MM.1S (cell line): Measurements from ENCODE around the gene PPL.

ENCODE experiments used
- DNase-seq: peaks from one replicate; pipeline ENCODE4 v3.0.0-alpha.2; 2015
- H2AFZ ChIP-seq: fragments of 300-600 bp; sonication (generic); 2 replicates; pipeline ENCODE4 v1.6.0; 2016; ENCODE audit warnings: antibody characterized with exemption, low read length
- H3F3A ChIP-seq: fragments of 300-600 bp; sonication (generic); 2 replicates; pipeline ENCODE4 v1.6.1; 2016; ENCODE audit warnings: mild to moderate bottlenecking, antibody characterized with exemption, low read length, moderate library complexity, mixed read lengths; ENCODE audit not compliant: insufficient read depth
- H3K27ac ChIP-seq: fragments of 300-600 bp; sonication (generic); 2 replicates; pipeline ENCODE4 v1.5.1; 2016; ENCODE audit warnings: mild to moderate bottlenecking, low read length
- H3K27me3 ChIP-seq: fragments of 300-600 bp; sonication (generic); replicated peaks from 2 replicates; pipeline ENCODE4 v1.6.0; 2016; ENCODE audit warnings: low read length; ENCODE audit not compliant: insufficient read depth
- H3K36me3 ChIP-seq: fragments of 300-600 bp; sonication (generic); replicated peaks from 2 replicates; pipeline ENCODE4 v1.6.1; 2016; ENCODE audit warnings: mild to moderate bottlenecking, low read length, mixed read lengths; ENCODE audit not compliant: insufficient read depth
- H3K4me1 ChIP-seq: fragments of 300-600 bp; sonication (generic); 2 replicates; pipeline ENCODE4 v1.6.1; 2016; ENCODE audit warnings: low read length, mixed read lengths
- H3K4me2 ChIP-seq: fragments of 300-600 bp; sonication (generic); 2 replicates; pipeline ENCODE4 v1.6.0; 2016; ENCODE audit warnings: low read depth, low read length
- H3K4me3 ChIP-seq: fragments of 300-600 bp; sonication (generic); 2 replicates; pipeline ENCODE4 v1.5.1; 2016; ENCODE audit warnings: low read length, mixed read lengths
- H3K79me2 ChIP-seq: fragments of 300-600 bp; sonication (generic); 2 replicates; pipeline ENCODE4 v1.6.1; 2016; ENCODE audit warnings: mixed run types, low read length, mixed read lengths
- H3K9ac ChIP-seq: fragments of 300-600 bp; sonication (generic); 2 replicates; pipeline ENCODE4 v1.6.1; 2016; ENCODE audit warnings: low read length, mixed read lengths
- H3K9me2 ChIP-seq: fragments of 300-600 bp; sonication (generic); replicated peaks from 2 replicates; pipeline ENCODE4 v1.6.1; 2016; ENCODE audit warnings: mild to moderate bottlenecking, low read length, mixed read lengths; ENCODE audit not compliant: insufficient read depth
- H3K9me3 ChIP-seq: fragments of 300-600 bp; sonication (generic); replicated peaks from 2 replicates; pipeline ENCODE4 v1.6.1; 2016; ENCODE audit warnings: mild to moderate bottlenecking, low read length, mixed read lengths; ENCODE audit not compliant: insufficient read depth
- H4K20me1 ChIP-seq: fragments of 300-600 bp; sonication (generic); 2 replicates; pipeline ENCODE4 v1.6.1; 2016; ENCODE audit warnings: mild to moderate bottlenecking, low read length, moderate library complexity, mixed read lengths; ENCODE audit not compliant: insufficient read depth
- CTCF ChIP-seq: fragments of 300-600 bp; sonication (generic); IDR thresholded peaks from 2 replicates; pipeline ENCODE4 v1.5.1; 2016; ENCODE audit warnings: antibody characterized with exemption, low read length, mixed read lengths
- EZH2 ChIP-seq: fragments of 300-600 bp; sonication (generic); optimal IDR thresholded peaks from 2 replicates; pipeline ENCODE3; 2017; ENCODE audit warnings: low read depth, mild to moderate bottlenecking, antibody characterized with exemption, low read length, mixed read lengths
- EZH2phosphoT487 ChIP-seq: fragments of 300-600 bp; sonication (generic); IDR thresholded peaks from 2 replicates; pipeline ENCODE4 v1.6.1; 2018; ENCODE audit warnings: antibody characterized with exemption, low read length

Gene PPL

GRCh38 chr16:4949986-4950385 lies 13.0 kb upstream of the PPL start:
- Histone ChIP-seq H3K27ac (no peak overlapping the region), H3K9me3 (no peaks in the 10 kb centered on the region), H3K79me2 (no peaks in the 10 kb centered on the region), H3K27me3 (peaks cover 43% of the 10 kb centered on the region), H3F3A (no peaks in the 10 kb centered on the region), H2AFZ (no peak overlapping the region), H3K9ac (no peak overlapping the region), H3K4me1 (no peaks in the 10 kb centered on the region), H3K9me2 (no peaks in the 10 kb centered on the region), H4K20me1 (no peaks in the 10 kb centered on the region), H3K4me2 (no peak overlapping the region), H3K4me3 (no peak overlapping the region), H3K36me3 (no peaks in the 10 kb centered on the region)
- TF ChIP-seq CTCF (no peak), EZH2 (no peak), EZH2phosphoT487 (no peak)
- DNase-seq, result no peak

- no peaks in the 10 kb centered on the region for H3K36me3 ChIP-seq
- no peak for DNase-seq
- H2AFZ ChIP-seq, result no peak overlapping the region
- H3F3A ChIP-seq, result no peaks in the 10 kb centered on the region
- no peak overlapping the region for H3K27ac ChIP-seq
- no peak overlapping the region for H3K4me2 ChIP-seq
- H3K9me3 ChIP-seq, result no peaks in the 10 kb centered on the region
- no peak overlapping the region for H3K9ac ChIP-seq
- no peaks in the 10 kb centered on the region for H3K4me1 ChIP-seq
- H3K27me3 ChIP-seq, result peaks cover 39% of the 10 kb centered on the region
- no peaks in the 10 kb centered on the region for H3K9me2 ChIP-seq
- TF ChIP-seq CTCF (no peak), EZH2 (no peak), EZH2phosphoT487 (no peak)
- no peak overlapping the region for H3K4me3 ChIP-seq
- no peaks in the 10 kb centered on the region for H4K20me1 ChIP-seq
- H3K79me2 ChIP-seq, result no peaks in the 10 kb centered on the region
Observed at GRCh38 chr16:4948903-4949766, 12.2 kb upstream of the PPL start.

- no peaks in the 10 kb centered on the region for H4K20me1 ChIP-seq
- no peaks in the 10 kb centered on the region for H3K9me3 ChIP-seq
- H3F3A ChIP-seq, result no peaks in the 10 kb centered on the region
- no peak overlapping the region for H3K4me2 ChIP-seq
- H3K9me2 ChIP-seq, result no peaks in the 10 kb centered on the region
- no peak for DNase-seq
- no peaks in the 10 kb centered on the region for H3K36me3 ChIP-seq
- H3K27ac ChIP-seq, result no peak overlapping the region
- H3K4me3 ChIP-seq, result no peak overlapping the region
- H2AFZ ChIP-seq, result no peak overlapping the region
- H3K79me2 ChIP-seq, result no peaks in the 10 kb centered on the region
- no peak overlapping the region for H3K9ac ChIP-seq
- peaks cover 31% of the 10 kb centered on the region for H3K27me3 ChIP-seq
- no peak for TF ChIP-seq EZH2phosphoT487
- no peak for TF ChIP-seq EZH2
- no peaks in the 10 kb centered on the region for H3K4me1 ChIP-seq
Observed at GRCh38 chr16:4947722-4948503, 11.0 kb upstream of the PPL start.
